ENCODE data around the gene STIL.
"Not testable (repeated sequence)": the region's sequence is repeated elsewhere in the genome, so short reads cannot be mapped to it uniquely, and the experiment has no call there.

STIL gene

GRCh38 chr1:47313915-47314664, at the start of gene STIL:
Gene STIL (minus strand): TSS chr1:47314147. CDS start chr1:47310319, 3,828 bp downstream.
- DNase-seq: peak; percentile 57 to 98 (median 94)

- no peak for DNase-seq
These were observed 48.9 kb upstream of the STIL start for GRCh38 chr1:47362828-47363227.

- no peak for DNase-seq
These were observed 47.4 kb upstream of the STIL start for GRCh38 chr1:47361380-47361779.

GRCh38 chr1:47351305-47351704, 37.4 kb upstream of the STIL start:
- no peak for DNase-seq

GRCh38 chr1:47348246-47348645, 34.3 kb upstream of the STIL start:
- no peak for DNase-seq

- no peak for DNase-seq
These were observed 33.8 kb upstream of the STIL start for GRCh38 chr1:47347735-47348134.

GRCh38 chr1:47346979-47347378, 33.0 kb upstream of the STIL start:
- DNase-seq: not testable (repeated sequence)

- DNase-seq: no peak
These were observed 26.3 kb upstream of the STIL start for GRCh38 chr1:47340227-47340626.

- DNase-seq: no peak
These were observed 24.5 kb upstream of the STIL start for GRCh38 chr1:47338249-47339077.

GRCh38 chr1:47337350-47337749, 23.4 kb upstream of the STIL start:
- DNase-seq: no peak

- DNase-seq: no peak
These were observed 21.0 kb upstream of the STIL start for GRCh38 chr1:47334765-47335435.

- DNase-seq: peak; percentile 27 to 89 (median 81)
These were observed 20.2 kb upstream of the STIL start for GRCh38 chr1:47333922-47334764.

- peak; percentile 16 to 89 (median 76) for DNase-seq
These were observed 19.6 kb upstream of the STIL start, which contains the start of gene CMPK1 for GRCh38 chr1:47333578-47333921. Gene CMPK1 (plus strand): TSS chr1:47333790. CDS start chr1:47333946, 156 bp downstream.

- peak in 1 of 14 donors; percentile 26 for DNase-seq
These were observed 19.0 kb upstream of the STIL start for GRCh38 chr1:47332779-47333577.

- DNase-seq: no peak
These were observed 17.9 kb upstream of the STIL start for GRCh38 chr1:47331875-47332274.

GRCh38 chr1:47330212-47330611, 16.3 kb upstream of the STIL start:
- no peak for DNase-seq

- DNase-seq: no peak
These were observed 15.0 kb upstream of the STIL start for GRCh38 chr1:47328992-47329391.

GRCh38 chr1:47326271-47326670, 12.3 kb upstream of the STIL start:
- no peak for DNase-seq

- DNase-seq: no peak
These were observed 11.6 kb upstream of the STIL start for GRCh38 chr1:47325528-47325927.

- no peak for DNase-seq
These were observed 10.7 kb upstream of the STIL start for GRCh38 chr1:47324682-47325081.

GRCh38 chr1:47323599-47324031, 9.7 kb upstream of the STIL start:
- DNase-seq: no peak

All from C1 segment of cervical spinal cord (tissue), 14 donors.